Astrocyte (in vitro differentiated cells and primary cell): ENCODE results near the gene PCDHGA1. TPM values are rescaled to one million over a fixed set of nuclear protein-coding genes. Genes with fewer than 3 reads are reported as not detected.
A peak's percentile ranks its signal among the peaks of the same experiment; 100 is the strongest.

ENCODE experiments used
- DNase-seq: peaks from one replicate; pipeline ENCODE4 v3.0.0-alpha.2; 2010; ENCODE audit warnings: low read depth
- FAIRE-seq: peaks from 2 replicates; lab custom pipeline; 2011; peaks lifted over from hg19 to GRCh38; lab: Jason Lieb, UNC
- H2AFZ ChIP-seq: 2 replicates; pipeline ENCODE4 v1.6.0; 2012; ENCODE audit warnings: low read depth, low read length, inconsistent platforms
- H3K27ac ChIP-seq: 2 replicates; pipeline ENCODE4 v1.5.1; 2011; ENCODE audit warnings: low read depth, low read length, inconsistent platforms
- H3K27me3 ChIP-seq: 2 replicates; pipeline ENCODE4 v1.6.0; 2011; ENCODE audit warnings: low read length, inconsistent platforms; ENCODE audit not compliant: insufficient read depth
- H3K36me3 ChIP-seq: 2 replicates; pipeline ENCODE4 v1.5.1; 2011; ENCODE audit warnings: low read length, inconsistent platforms; ENCODE audit not compliant: insufficient read depth
- H3K4me1 ChIP-seq: 2 replicates; pipeline ENCODE4 v1.5.1; 2011; ENCODE audit warnings: low read length, inconsistent platforms; ENCODE audit not compliant: insufficient read depth
- H3K4me2 ChIP-seq: 2 replicates; pipeline ENCODE4 v1.6.0; 2012; ENCODE audit warnings: low read length, inconsistent platforms
- H3K4me3 ChIP-seq: 2 replicates; pipeline ENCODE4 v1.5.1; 2011; ENCODE audit warnings: low read depth, mild to moderate bottlenecking, low read length, inconsistent platforms; ENCODE audit not compliant: insufficient read depth
- H3K79me2 ChIP-seq: 2 replicates; pipeline ENCODE4 v1.6.0; 2012; ENCODE audit warnings: mild to moderate bottlenecking, low read length, inconsistent platforms; ENCODE audit not compliant: insufficient read depth
- H3K9ac ChIP-seq: 2 replicates; pipeline ENCODE4 v1.6.0; 2012; ENCODE audit warnings: mild to moderate bottlenecking, low read length, inconsistent platforms
- H3K9me3 ChIP-seq: 2 replicates; pipeline ENCODE4 v1.5.1; 2012; ENCODE audit warnings: low read depth, mild to moderate bottlenecking, low read length, inconsistent platforms; ENCODE audit not compliant: insufficient read depth
- H4K20me1 ChIP-seq: 2 replicates; pipeline ENCODE4 v1.6.0; 2012; ENCODE audit warnings: low read length, inconsistent platforms; ENCODE audit not compliant: insufficient read depth
- H3K27ac Mint-ChIP-seq: one replicate; pipeline ENCODE4 v1.8.0; 2021; ENCODE audit warnings: mild to moderate bottlenecking, mixed read lengths; ENCODE audit not compliant: unreplicated experiment
- H3K27me3 Mint-ChIP-seq: one replicate; pipeline ENCODE4 v1.8.0; 2021; ENCODE audit warnings: low read depth, mixed read lengths; ENCODE audit not compliant: unreplicated experiment
- H3K36me3 Mint-ChIP-seq: one replicate; pipeline ENCODE4 v1.8.0; 2021; ENCODE audit warnings: low read depth, mixed read lengths; ENCODE audit not compliant: unreplicated experiment
- H3K4me1 Mint-ChIP-seq: one replicate; pipeline ENCODE4 v1.8.0; 2021; ENCODE audit warnings: low read depth, mixed read lengths; ENCODE audit not compliant: unreplicated experiment
- H3K4me3 Mint-ChIP-seq: one replicate; pipeline ENCODE4 v1.8.0; 2021; ENCODE audit warnings: mild to moderate bottlenecking, moderate library complexity, mixed read lengths; ENCODE audit not compliant: unreplicated experiment
- H3K9me3 Mint-ChIP-seq: one replicate; pipeline ENCODE4 v1.8.0; 2021; ENCODE audit warnings: mild to moderate bottlenecking, mixed read lengths; ENCODE audit not compliant: unreplicated experiment
- EZH2 ChIP-seq: IDR thresholded peaks from 2 replicates; pipeline ENCODE4 v1.6.1; 2012; ENCODE audit warnings: mild to moderate bottlenecking, low read length, inconsistent platforms; ENCODE audit not compliant: insufficient read depth
- total RNA-seq: library from RNA; stranded (reverse); gene quantifications from 2 replicates; pipeline ENCODE4 v1.2.1, GENCODE V29; 2021
- TF ChIP-seq, protein P1 (sequence below): IDR thresholded peaks from 2 replicates; pipeline ENCODE4 v1.5.1; 2011; ENCODE audit warnings: low read depth, mild to moderate bottlenecking, inconsistent platforms, low read length, moderate library complexity; ENCODE audit not compliant: insufficient read depth

PCDHGA1 gene
- total RNA-seq, 1 donor from 2014 or later = 0.27 TPM

DNA sequence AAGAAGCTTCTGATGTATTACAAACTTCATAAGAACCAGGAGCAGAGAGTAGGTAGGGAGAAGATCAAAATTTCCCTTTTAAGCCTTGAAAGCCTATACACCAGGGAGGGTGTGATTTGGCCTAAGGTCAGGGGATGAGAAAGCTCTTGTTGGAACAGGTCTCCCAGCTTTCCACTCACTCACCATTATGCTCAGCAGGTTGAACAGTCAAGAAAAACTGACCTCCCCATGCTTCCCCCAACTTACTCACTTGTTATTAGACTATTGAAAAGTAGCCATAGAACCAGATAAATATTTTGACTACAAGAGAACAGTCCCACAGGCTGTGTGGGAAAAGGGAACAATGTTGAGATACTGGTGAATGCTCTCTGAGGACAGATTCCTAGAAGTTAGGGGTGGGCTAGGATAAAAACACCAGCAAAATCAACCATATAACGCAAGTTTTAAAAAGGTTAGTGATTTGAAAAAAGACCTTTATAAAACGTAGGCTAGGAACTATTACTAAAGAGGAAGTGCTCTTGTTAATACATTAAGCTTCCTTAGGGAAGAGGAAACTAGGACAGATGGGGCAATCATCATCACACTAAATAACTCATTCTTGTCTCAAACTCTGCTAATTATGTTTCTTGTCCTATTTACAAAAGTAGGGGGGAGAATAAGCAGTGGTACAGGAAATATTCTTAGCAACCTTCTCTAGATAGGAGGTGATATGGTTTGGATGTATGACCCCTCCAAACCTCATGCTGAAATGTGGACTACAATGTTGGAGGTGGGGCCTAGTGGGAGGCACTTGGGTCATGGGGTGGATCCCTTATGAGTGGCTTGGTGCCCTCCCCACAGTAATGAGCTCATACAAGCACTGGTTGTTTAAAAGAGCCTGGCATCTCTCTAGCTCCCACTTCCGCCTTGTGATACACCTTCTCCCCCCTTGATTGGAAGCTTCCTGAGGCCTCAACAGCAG, 189.6 kb downstream of the PCDHGA1 start:
- H3K4me1 ChIP-seq = peaks cover 42% of the 10 kb centered on the region
- H4K20me1 ChIP-seq = no peaks in the 10 kb centered on the region
- Mint-ChIP-seq H3K4me3 (no peak overlapping the region), H3K4me1 (peaks cover 72% of the 10 kb centered on the region), H3K27ac (peak overlapping the region; percentile 98), H3K9me3 (no peaks in the 10 kb centered on the region), H3K36me3 (peaks cover 25% of the 10 kb centered on the region), H3K27me3 (no peaks in the 10 kb centered on the region)
- H3K79me2 ChIP-seq = peaks cover 8% of the 10 kb centered on the region
- no peak overlapping the region for H3K4me2 ChIP-seq
- peak overlapping the region; percentile 92 for H3K27ac ChIP-seq
- no peaks in the 10 kb centered on the region for H3K9me3 ChIP-seq
- no peak overlapping the region for H3K4me3 ChIP-seq
- no peak overlapping the region for H3K9ac ChIP-seq
- peaks cover 10% of the 10 kb centered on the region for H3K36me3 ChIP-seq
- no peak for DNase-seq
- no peak overlapping the region for H2AFZ ChIP-seq
- TF ChIP-seq, protein P1, sequence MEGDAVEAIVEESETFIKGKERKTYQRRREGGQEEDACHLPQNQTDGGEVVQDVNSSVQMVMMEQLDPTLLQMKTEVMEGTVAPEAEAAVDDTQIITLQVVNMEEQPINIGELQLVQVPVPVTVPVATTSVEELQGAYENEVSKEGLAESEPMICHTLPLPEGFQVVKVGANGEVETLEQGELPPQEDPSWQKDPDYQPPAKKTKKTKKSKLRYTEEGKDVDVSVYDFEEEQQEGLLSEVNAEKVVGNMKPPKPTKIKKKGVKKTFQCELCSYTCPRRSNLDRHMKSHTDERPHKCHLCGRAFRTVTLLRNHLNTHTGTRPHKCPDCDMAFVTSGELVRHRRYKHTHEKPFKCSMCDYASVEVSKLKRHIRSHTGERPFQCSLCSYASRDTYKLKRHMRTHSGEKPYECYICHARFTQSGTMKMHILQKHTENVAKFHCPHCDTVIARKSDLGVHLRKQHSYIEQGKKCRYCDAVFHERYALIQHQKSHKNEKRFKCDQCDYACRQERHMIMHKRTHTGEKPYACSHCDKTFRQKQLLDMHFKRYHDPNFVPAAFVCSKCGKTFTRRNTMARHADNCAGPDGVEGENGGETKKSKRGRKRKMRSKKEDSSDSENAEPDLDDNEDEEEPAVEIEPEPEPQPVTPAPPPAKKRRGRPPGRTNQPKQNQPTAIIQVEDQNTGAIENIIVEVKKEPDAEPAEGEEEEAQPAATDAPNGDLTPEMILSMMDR = no peak
- TF ChIP-seq EZH2 = no peak
- no peak for FAIRE-seq
- no peaks in the 10 kb centered on the region for H3K27me3 ChIP-seq

GRCh38 chr5:141521244-141521781, 191.0 kb downstream of the PCDHGA1 start:
- FAIRE-seq (peak; percentile 100), DNase-seq (peak; percentile 100)
- Histone ChIP-seq H3K9me3 (no peaks in the 10 kb centered on the region), H3K36me3 (peaks cover 10% of the 10 kb centered on the region), H3K9ac (peak overlapping the region; percentile 74), H3K79me2 (peaks cover 8% of the 10 kb centered on the region), H3K27ac (peak overlapping the region; percentile 92), H3K4me1 (peaks cover 49% of the 10 kb centered on the region), H2AFZ (no peak overlapping the region), H3K27me3 (no peaks in the 10 kb centered on the region), H3K4me2 (peak overlapping the region; percentile 70), H4K20me1 (no peaks in the 10 kb centered on the region), H3K4me3 (peak overlapping the region; percentile 24)
- Mint-ChIP-seq H3K4me1 (peaks cover 70% of the 10 kb centered on the region), H3K4me3 (no peak overlapping the region), H3K9me3 (no peaks in the 10 kb centered on the region), H3K27me3 (no peaks in the 10 kb centered on the region), H3K36me3 (peaks cover 26% of the 10 kb centered on the region), H3K27ac (peak overlapping the region; percentile 98)
- no peak for TF ChIP-seq EZH2
- TF ChIP-seq, protein P1 = no peak
